GM12878 (cell line): ENCODE data around the gene AGBL2. TPM values are rescaled to one million over a fixed set of nuclear protein-coding genes. Genes with fewer than 3 reads are reported as not detected.

Source experiments
- ATAC-seq: fragments of 200-7000 bp; cut with Tn5 transposase; 3 replicates; pipeline ENCODE4 v1.9.1; 2020; ENCODE audit warnings: mild to moderate bottlenecking, moderate library complexity
- BruUV-seq: library from RNA; stranded (reverse); fragments of 400-500 nt; replicated peaks from 2 replicates; lab custom pipeline; 2021; lab: Mats Ljungman, UMichigan
- CTCF ChIA-PET: fragments of 300-600 bp; sonication (Branson Sonifier 250); formaldehyde crosslinking; extraction: SDS; loops from one replicate; lab custom pipeline; 2021; ENCODE audit warnings: inconsistent platforms; lab: Yijun Ruan, JAX
- POLR2A ChIA-PET: fragments of 350-600 bp; formaldehyde crosslinking; extraction: SDS; loops from one replicate; lab custom pipeline; 2021; ENCODE audit warnings: inconsistent platforms; lab: Charles Lee
- RAD21 ChIA-PET: fragments of 300-600 bp; sonication (Branson Sonifier 250); formaldehyde crosslinking; loops from one replicate; lab custom pipeline; 2023; ENCODE audit warnings: antibody characterized with exemption; ENCODE audit not compliant: unreplicated experiment; lab: Charles Lee
- SMC1A ChIA-PET: fragments of 300-600 bp; sonication (Branson Sonifier 250); formaldehyde crosslinking; loops from one replicate; lab custom pipeline; 2023; ENCODE audit not compliant: unreplicated experiment, uncharacterized antibody; lab: Charles Lee
- DNase-seq: peaks from one replicate; pipeline ENCODE4 v3.0.0-alpha.2; 2011; ENCODE audit warnings: low read depth, low spot score
- FAIRE-seq: peaks from 3 replicates; lab custom pipeline; 2011; peaks lifted over from hg19 to GRCh38; lab: Jason Lieb, UNC
- H2AFZ ChIP-seq: 2 replicates; pipeline ENCODE4 v1.6.0; 2011; ENCODE audit warnings: low read depth, low read length, control low read depth; ENCODE audit not compliant: control insufficient read depth
- H3K27ac ChIP-seq: 2 replicates; pipeline ENCODE4 v1.5.1; 2011; ENCODE audit warnings: control low read depth; ENCODE audit not compliant: control insufficient read depth, insufficient read depth
- H3K27me3 ChIP-seq, 2 experiments: replicated peaks in 1 of 2; 2 replicates each; pipeline versions ENCODE4 v1.6.0 to v1.6.1; 2011; ENCODE audit warnings: low read length in 1 of 2; ENCODE audit not compliant: control insufficient read depth in 2 of 2, insufficient read depth in 2 of 2
- H3K36me3 ChIP-seq, 2 experiments: 2 replicates each; pipeline ENCODE4 v1.5.1; 2011; ENCODE audit warnings: low read length in 1 of 2; ENCODE audit not compliant: control insufficient read depth in 2 of 2, insufficient read depth in 2 of 2
- H3K4me1 ChIP-seq: 2 replicates; pipeline ENCODE4 v1.6.1; 2011; ENCODE audit warnings: mild to moderate bottlenecking, low read length, moderate library complexity, mixed read lengths; ENCODE audit not compliant: control insufficient read depth, insufficient read depth
- H3K4me2 ChIP-seq: 2 replicates; pipeline ENCODE4 v1.6.0; 2011; ENCODE audit warnings: control low read depth; ENCODE audit not compliant: control insufficient read depth, insufficient read depth
- H3K4me3 ChIP-seq: fragments of 200-600 bp; sonication (generic); 2 replicates; pipeline ENCODE4 v1.5.1; 2016
- H3K79me2 ChIP-seq: 2 replicates; pipeline ENCODE4 v1.6.0; 2011; ENCODE audit warnings: low read length; ENCODE audit not compliant: control insufficient read depth, insufficient read depth
- H3K9ac ChIP-seq: 2 replicates; pipeline ENCODE4 v1.8.0; 2011; ENCODE audit warnings: low read length, control low read depth, mixed read lengths; ENCODE audit not compliant: control insufficient read depth, insufficient read depth
- H3K9me3 ChIP-seq: replicated peaks from 3 replicates; pipeline ENCODE4 v1.5.1; 2011; ENCODE audit warnings: mild to moderate bottlenecking, low read length; ENCODE audit not compliant: control insufficient read depth, insufficient read depth
- H4K20me1 ChIP-seq: 2 replicates; pipeline ENCODE4 v1.6.0; 2011; ENCODE audit not compliant: control insufficient read depth, insufficient read depth
- ASH2L ChIP-seq: fragments of 300-600, 200-600 bp; sonication (generic); IDR thresholded peaks from 2 replicates; pipeline ENCODE4 v1.6.1; 2017; ENCODE audit warnings: low read depth, mild to moderate bottlenecking, borderline replicate concordance
- CBFB ChIP-seq: IDR thresholded peaks from 2 replicates; pipeline ENCODE4 v1.6.1; 2016; ENCODE audit warnings: antibody characterized with exemption, low read depth
- CBX3 ChIP-seq: fragments of 200-600 bp; sonication (generic); IDR thresholded peaks from 2 replicates; pipeline ENCODE4 v1.6.1; 2016; ENCODE audit warnings: low read depth, borderline replicate concordance
- EED ChIP-seq: sonication (generic); IDR thresholded peaks from 2 replicates; pipeline ENCODE4 v1.6.1; 2016; ENCODE audit warnings: antibody characterized with exemption, low read depth
- ETV6 ChIP-seq, 2 experiments: fragments of 450-650 bp in 1 of 2; IDR thresholded peaks in 1 of 2; conservative IDR thresholded peaks in 1 of 2; 2 replicates each; pipeline ENCODE4 v1.6.1; 2014; ENCODE audit warnings: antibody characterized with exemption in 1 of 2, borderline replicate concordance in 1 of 2, low read depth in 1 of 2, mild to moderate bottlenecking in 1 of 2, moderate library complexity in 1 of 2
- IRF5 ChIP-seq: fragments of 450-650 bp; IDR thresholded peaks from 2 replicates; pipeline ENCODE4 v1.6.1; 2017; ENCODE audit warnings: borderline replicate concordance
- MXI1 ChIP-seq: fragments of 150-350 bp; IDR thresholded peaks from 2 replicates; pipeline ENCODE4 v1.6.1; 2011; ENCODE audit warnings: low read depth, mild to moderate bottlenecking, inconsistent platforms, low read length, improper control_type of control experiment
- NRF1 ChIP-seq: conservative IDR thresholded peaks from 2 replicates; pipeline ENCODE4 v1.6.1; 2011; ENCODE audit warnings: mild to moderate bottlenecking, low read depth, low read length, improper control_type of control experiment
- PKNOX1 ChIP-seq: fragments of 450-650 bp; IDR thresholded peaks from 2 replicates; pipeline ENCODE4 v1.6.1; 2016; ENCODE audit warnings: mild to moderate bottlenecking
- POLR2AphosphoS2 ChIP-seq: IDR thresholded peaks from 2 replicates; pipeline ENCODE4 v1.6.1; 2011; ENCODE audit warnings: low read depth, mild to moderate bottlenecking, low read length, improper control_type of control experiment, moderate library complexity
- RBBP5 ChIP-seq: fragments of 200-600 bp; sonication (generic); conservative IDR thresholded peaks from 2 replicates; pipeline ENCODE4 v1.6.1; 2016
- RUNX3 ChIP-seq: IDR thresholded peaks from 2 replicates; pipeline ENCODE4 v1.6.1; 2012; ENCODE audit warnings: low read length, inconsistent platforms
- SKIL ChIP-seq: fragments of 450-650 bp; IDR thresholded peaks from 2 replicates; pipeline ENCODE4 v1.6.1; 2017; ENCODE audit warnings: mild to moderate bottlenecking, low read depth, inconsistent platforms; ENCODE audit not compliant: poor library complexity, severe bottlenecking
- SMAD5 ChIP-seq: IDR thresholded peaks from 2 replicates; pipeline ENCODE4 v1.6.1; 2016; ENCODE audit warnings: antibody characterized with exemption, low read depth
- STAT3 ChIP-seq: IDR thresholded peaks from 2 replicates; pipeline ENCODE4 v1.6.1; 2011; ENCODE audit warnings: low read depth, low read length, improper control_type of control experiment
- TBL1XR1 ChIP-seq: IDR thresholded peaks from 2 replicates; pipeline ENCODE4 v1.6.1; 2012; ENCODE audit warnings: low read depth, low read length, improper control_type of control experiment
- USF1 ChIP-seq: IDR thresholded peaks from 2 replicates; pipeline ENCODE4 v1.6.1; 2011; ENCODE audit warnings: borderline replicate concordance, low read depth, mild to moderate bottlenecking, moderate library complexity, mixed read lengths, low read length; ENCODE audit not compliant: insufficient read depth; ENCODE audit errors: extremely low read length
- ZBED1 ChIP-seq: IDR thresholded peaks from 2 replicates; pipeline ENCODE4 v1.6.1; 2016; ENCODE audit warnings: borderline replicate concordance
- ZBTB33 ChIP-seq: fragments of 450-650 bp; IDR thresholded peaks from 2 replicates; pipeline ENCODE4 v1.6.1; 2017; ENCODE audit warnings: mild to moderate bottlenecking
- WGBS: methylation state at CpG from one replicate; pipeline ENCODE4 v1.1.6; 2016; ENCODE audit warnings: low lambda C conversion rate; ENCODE audit not compliant: insufficient replicate concordance, insufficient coverage; ENCODE audit errors: missing lambda C conversion rate; 5-methylcytosine and 5-hydroxymethylcytosine counted together
- in situ Hi-C: fragments of 300-500 bp; cut with MboI; formaldehyde crosslinking; loops from 9 replicates; pipeline ENCODE4 v1.14.3; 2018; ENCODE audit warnings: mixed read lengths
- intact Hi-C: fragments of 100-400 bp; cut with micrococcal nuclease; formaldehyde crosslinking; loops from one replicate; pipeline ENCODE4 v1.14.2; 2022; ENCODE audit not compliant: unreplicated experiment
- polyA plus RNA-seq, 11 experiments: library from polyadenylated mRNA; depleted of rRNA in 4 of 11; unstranded in 6 of 11; stranded (reverse) in 5 of 11; fragments of >200 nt; fragmentation: Nextera tagmentation in 4 of 11; fragmentation: Illumina TruSeq in 1 of 11; extraction: Ambion mirVana in 4 of 11; extraction: Trizol in 1 of 11; gene quantifications; 1 replicate in 1 of 11; 2 replicates in 10 of 11; pipeline versions ENCODE4 v1.2.1 to v1.2.3, GENCODE V29; 2011 to 2016; ENCODE audit warnings: inconsistent platforms in 2 of 11, missing spikeins in 2 of 11, low read depth in 1 of 11
- total RNA-seq, 4 experiments: library from RNA; depleted of rRNA in 3 of 4; stranded (reverse); fragments of >200 nt in 3 of 4; fragmentation: Illumina TruSeq in 1 of 4; extraction: Trizol in 1 of 4; gene quantifications; 2 replicates each; pipeline versions ENCODE4 v1.2.1 to v1.2.3, GENCODE V29; 2013 to 2021

AGBL2 gene
- total and polyA plus RNA-seq, 10 of the 15 experiments (the other 5 are each of a cell fraction or from before 2014, with no cell fraction given): 0.93 to 12.2 (median 2.9) TPM

GRCh38 chr11:47686151-47686550 is 29.0 kb downstream of the AGBL2 start:
- ChIA-PET RAD21 (no interaction called here), CTCF (no interaction called here), SMC1A (no interaction called here), POLR2A (interaction anchor here (0.6 kb wide), 2 partner anchors 14 to 466 kb away, joined by 3 to 4 read pairs; no protein-coding TSS in a partner anchor)
- H3K79me2 ChIP-seq: no peaks in the 10 kb centered on the region
- intact Hi-C loops (no loop called here), in situ Hi-C loops (no loop called here)
- no peaks in the 10 kb centered on the region for H3K9me3 ChIP-seq
- FAIRE-seq: no peak
- TF ChIP-seq ETV6 (conservative IDR thresholded peaks at IDR 0.05 in 1 of 2, IDR thresholded peaks at IDR 0.05 in 1 of 2; ENCODE audit: borderline replicate concordance in 1 of 2, low read depth in 1 of 2) (no peak), IRF5 (no peak), EED (no peak), CBX3 (no peak), PKNOX1 (no peak), SKIL (no peak), RBBP5 (no peak), NRF1 (no peak), MXI1 (no peak), STAT3 (no peak), ZBED1 (no peak), POLR2AphosphoS2 (no peak), TBL1XR1 (no peak), CBFB (no peak), RUNX3 (no peak), ZBTB33 (no peak), ASH2L (no peak), USF1 (no peak), SMAD5 (no peak)
- no peaks in the 10 kb centered on the region for H3K27me3 ChIP-seq
- H3K27ac ChIP-seq: no peak overlapping the region
- no peak overlapping the region for H3K9ac ChIP-seq
- DNase-seq: no peak
- no peak overlapping the region for H2AFZ ChIP-seq
- WGBS: 100% methylated on average over 1 of the region's 1 CpG
- no TSS peak for BruUV-seq
- no peak overlapping the region for H3K4me2 ChIP-seq
- ATAC-seq: no peak
- no peaks in the 10 kb centered on the region for H3K4me1 ChIP-seq
- H3K36me3 ChIP-seq: no peaks in the 10 kb centered on the region
- no peaks in the 10 kb centered on the region for H4K20me1 ChIP-seq
- no peak overlapping the region for H3K4me3 ChIP-seq
